LNCaP clone FGC (cell line): ENCODE measurements around the gene SAFB2.

Experiments used
- DNase-seq: peaks from one replicate; pipeline ENCODE4 v3.0.0-alpha.2; 2011; ENCODE audit warnings: low read depth
- H3K4me3 ChIP-seq: 2 replicates; pipeline ENCODE4 v1.5.1; 2011; ENCODE audit warnings: mild to moderate bottlenecking, low read depth, low read length, control low read depth
- TF ChIP-seq, protein P1 (sequence below): IDR thresholded peaks from 2 replicates; pipeline ENCODE4 v1.5.1; 2012; ENCODE audit warnings: mild to moderate bottlenecking; ENCODE audit not compliant: control insufficient read depth, insufficient read depth; ENCODE audit errors: extremely low read depth

The SAFB2 gene

DNA sequence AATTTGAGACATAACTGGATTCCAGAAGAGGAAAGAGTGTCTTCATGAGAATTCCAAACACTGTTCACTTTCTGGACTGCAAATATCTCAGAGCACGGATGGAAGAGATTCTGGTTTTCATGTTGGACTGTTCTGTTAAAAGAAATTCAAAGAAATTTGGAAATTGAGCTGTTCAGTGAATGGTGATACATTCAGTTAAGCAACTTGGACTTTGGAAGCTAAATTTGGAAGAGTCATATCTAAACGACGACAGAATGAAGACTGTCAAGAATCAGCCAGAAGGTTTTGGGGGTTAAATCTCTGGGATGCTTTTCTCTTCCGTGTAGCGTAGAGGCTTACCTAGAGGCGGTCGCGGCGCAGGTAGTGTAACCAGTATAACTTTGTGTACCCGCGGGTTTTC lies 25.9 kb upstream of the SAFB2 start:
- H3K4me3 ChIP-seq = no peak overlapping the region
- TF ChIP-seq, protein P1, sequence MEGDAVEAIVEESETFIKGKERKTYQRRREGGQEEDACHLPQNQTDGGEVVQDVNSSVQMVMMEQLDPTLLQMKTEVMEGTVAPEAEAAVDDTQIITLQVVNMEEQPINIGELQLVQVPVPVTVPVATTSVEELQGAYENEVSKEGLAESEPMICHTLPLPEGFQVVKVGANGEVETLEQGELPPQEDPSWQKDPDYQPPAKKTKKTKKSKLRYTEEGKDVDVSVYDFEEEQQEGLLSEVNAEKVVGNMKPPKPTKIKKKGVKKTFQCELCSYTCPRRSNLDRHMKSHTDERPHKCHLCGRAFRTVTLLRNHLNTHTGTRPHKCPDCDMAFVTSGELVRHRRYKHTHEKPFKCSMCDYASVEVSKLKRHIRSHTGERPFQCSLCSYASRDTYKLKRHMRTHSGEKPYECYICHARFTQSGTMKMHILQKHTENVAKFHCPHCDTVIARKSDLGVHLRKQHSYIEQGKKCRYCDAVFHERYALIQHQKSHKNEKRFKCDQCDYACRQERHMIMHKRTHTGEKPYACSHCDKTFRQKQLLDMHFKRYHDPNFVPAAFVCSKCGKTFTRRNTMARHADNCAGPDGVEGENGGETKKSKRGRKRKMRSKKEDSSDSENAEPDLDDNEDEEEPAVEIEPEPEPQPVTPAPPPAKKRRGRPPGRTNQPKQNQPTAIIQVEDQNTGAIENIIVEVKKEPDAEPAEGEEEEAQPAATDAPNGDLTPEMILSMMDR = no peak
- no peak for DNase-seq

DNA sequence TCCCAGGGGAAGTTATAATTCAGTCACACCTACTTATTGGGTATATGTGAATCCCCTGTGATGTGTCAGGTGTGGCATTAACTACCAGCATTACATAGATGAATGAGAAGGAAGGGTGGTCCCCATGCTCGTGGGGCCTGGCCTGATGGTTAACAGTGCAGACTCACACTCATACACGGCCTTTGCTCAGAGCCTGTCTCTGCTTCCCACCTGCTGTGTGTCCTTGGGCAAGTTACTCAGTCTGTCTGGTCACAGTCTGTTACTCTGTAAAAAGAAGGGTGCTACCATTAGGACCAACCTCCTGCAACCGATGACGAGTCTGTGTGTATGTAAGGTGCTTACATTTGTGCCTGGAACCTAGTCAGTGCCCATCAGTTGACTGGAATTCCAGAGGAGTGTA lies 24.1 kb upstream of the SAFB2 start:
- no peak for DNase-seq
- TF ChIP-seq, protein P1 = no peak
- no peak overlapping the region for H3K4me3 ChIP-seq

DNA sequence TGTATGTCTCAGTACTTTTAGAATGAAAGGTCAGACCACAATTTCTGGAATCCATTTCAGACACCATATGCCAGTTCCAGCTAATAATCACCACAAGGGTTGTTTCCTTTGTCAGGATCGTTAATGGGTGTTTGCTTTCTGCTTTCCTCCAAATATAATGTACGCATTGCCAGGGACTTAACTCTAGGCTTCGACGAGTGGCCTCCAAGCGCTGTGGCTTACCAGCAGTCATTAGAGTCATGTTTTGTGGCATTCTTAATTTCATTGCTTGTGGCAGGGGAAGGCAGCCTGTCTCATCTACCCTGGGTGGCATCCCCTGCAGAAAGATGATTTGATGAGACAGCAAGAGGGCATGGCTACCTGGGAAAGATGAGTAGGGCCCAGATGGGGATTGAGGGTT lies 22.8 kb upstream of the SAFB2 start:
- DNase-seq = no peak
- TF ChIP-seq, protein P1 = no peak
- no peak overlapping the region for H3K4me3 ChIP-seq

DNA sequence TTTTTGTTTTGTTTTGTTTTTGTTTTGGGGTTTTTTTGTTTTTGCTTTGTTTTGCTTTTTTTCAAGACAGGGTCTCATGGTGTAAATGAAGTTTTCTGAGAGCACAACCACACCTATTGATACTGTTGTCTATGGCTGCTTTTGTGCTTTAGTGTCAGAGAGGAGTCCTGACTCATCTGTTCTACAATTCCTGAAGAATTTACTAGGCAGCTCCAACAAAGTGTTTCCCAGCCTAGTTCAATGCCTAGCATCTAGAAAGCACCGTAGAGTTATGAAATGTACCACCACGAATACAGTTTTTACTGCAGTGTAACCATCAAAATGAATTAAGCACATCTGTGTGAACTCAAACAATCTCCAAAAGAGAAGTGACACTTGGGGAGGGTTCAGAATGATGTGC lies 21.5 kb upstream of the SAFB2 start:
- DNase-seq = no peak
- TF ChIP-seq, protein P1 = no peak
- H3K4me3 ChIP-seq = no peak overlapping the region

DNA sequence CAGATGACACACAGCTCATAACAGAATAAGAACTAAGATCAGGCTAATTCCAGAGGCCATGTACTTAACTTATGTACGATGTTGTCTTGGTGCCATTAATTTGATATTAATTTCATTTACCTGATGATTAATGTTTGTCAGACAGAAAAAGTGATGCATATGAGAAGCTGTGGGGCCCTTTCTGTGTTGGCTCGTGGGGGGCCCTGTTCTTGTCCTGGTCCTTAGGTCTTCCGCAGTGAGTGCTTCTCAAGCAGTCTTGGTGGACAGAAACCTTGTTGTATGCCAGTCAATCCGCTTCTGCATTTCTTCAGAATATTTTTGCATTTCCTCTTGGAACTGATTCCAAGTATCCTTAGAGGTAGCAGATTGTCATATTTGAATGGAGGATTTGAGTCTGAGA lies 20.5 kb upstream of the SAFB2 start:
- DNase-seq = no peak
- TF ChIP-seq, protein P1 = no peak

DNA sequence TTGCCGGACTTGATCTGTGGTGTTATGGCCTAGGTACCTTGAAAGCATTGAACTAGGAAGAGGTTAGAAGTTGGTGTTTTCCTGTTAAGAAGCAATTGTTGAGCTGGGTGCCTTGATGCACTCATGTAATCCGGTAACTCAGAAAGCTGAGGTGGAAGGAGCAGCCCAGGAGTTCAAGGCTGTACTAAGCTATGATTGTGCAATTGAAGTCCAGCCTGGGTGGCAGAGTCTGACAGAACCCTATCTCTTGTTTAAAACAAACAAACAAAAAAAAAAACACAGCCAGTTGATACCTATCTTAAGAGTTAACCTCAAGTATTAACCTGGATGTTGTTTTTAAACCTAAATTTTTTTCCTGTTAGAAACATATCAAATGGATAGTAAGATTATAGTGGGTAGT lies 19.6 kb upstream of the SAFB2 start:
- TF ChIP-seq, protein P1 = no peak
- no peak overlapping the region for H3K4me3 ChIP-seq
- DNase-seq = no peak

More for the DNA sequence above, 20.5 kb upstream of the SAFB2 start:
- no peak overlapping the region for H3K4me3 ChIP-seq

DNA sequence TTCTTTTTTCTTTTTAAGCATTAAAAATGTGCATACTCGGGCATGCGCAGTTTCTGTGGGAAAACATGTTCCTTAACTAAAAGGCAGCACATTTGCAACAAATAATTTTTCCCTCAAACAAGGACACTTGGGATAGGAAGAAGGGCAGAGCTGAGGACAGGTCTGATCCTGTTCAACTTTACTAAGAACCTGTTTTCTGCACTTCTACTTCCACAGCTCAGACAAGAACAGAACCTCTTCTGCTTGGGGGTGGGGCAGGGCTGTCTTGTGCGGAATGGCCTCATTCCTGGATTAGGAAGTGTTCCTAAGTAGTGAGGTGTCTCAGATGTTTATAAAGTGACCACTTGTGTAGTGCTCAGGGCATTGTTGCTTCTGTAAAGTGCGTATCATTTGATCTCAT lies 18.6 kb upstream of the SAFB2 start:
- TF ChIP-seq, protein P1 = no peak
- no peak for DNase-seq
- H3K4me3 ChIP-seq = no peak overlapping the region
